ENCODE measurements around the gene C10orf95.
"Not testable (repeated sequence)": the region's sequence is repeated elsewhere in the genome, so short reads cannot be mapped to it uniquely, and the experiment has no call there.

Gene C10orf95

GRCh38 chr10:102451105-102451969 lies at the start of gene C10orf95:
Gene C10orf95, minus strand, starts transcription at chr10:102451543. Its CDS starts 450 bp downstream, at chr10:102451093.
- in situ Hi-C loops (cut with MboI; ENCODE audit: low sequenced_read_pairs): no loop called here

- in situ Hi-C loops (cut with MboI; ENCODE audit: low sequenced_read_pairs): not testable (repeated sequence)
These were observed 49.3 kb upstream of the C10orf95 start for GRCh38 chr10:102500686-102501085.

- in situ Hi-C loops (cut with MboI; ENCODE audit: low sequenced_read_pairs): no loop called here
These were observed 48.0 kb upstream of the C10orf95 start for GRCh38 chr10:102499356-102499755.

- in situ Hi-C loops (cut with MboI; ENCODE audit: low sequenced_read_pairs): no loop called here
These were observed 46.2 kb upstream of the C10orf95 start for GRCh38 chr10:102497545-102497944.

- in situ Hi-C loops (cut with MboI; ENCODE audit: low sequenced_read_pairs): no loop called here
These were observed 42.4 kb upstream of the C10orf95 start for GRCh38 chr10:102493771-102494170.

- in situ Hi-C loops (cut with MboI; ENCODE audit: low sequenced_read_pairs): no loop called here
These were observed 41.6 kb upstream of the C10orf95 start for GRCh38 chr10:102492983-102493382.

GRCh38 chr10:102492344-102492939 lies 41.1 kb upstream of the C10orf95 start:
- in situ Hi-C loops (cut with MboI; ENCODE audit: low sequenced_read_pairs): no loop called here

- in situ Hi-C loops (cut with MboI; ENCODE audit: low sequenced_read_pairs): no loop called here
These were observed 39.8 kb upstream of the C10orf95 start for GRCh38 chr10:102491136-102491535.

GRCh38 chr10:102485093-102485784 lies 33.9 kb upstream of the C10orf95 start:
- in situ Hi-C loops (cut with MboI; ENCODE audit: low sequenced_read_pairs): no loop called here

GRCh38 chr10:102484021-102484420 lies 32.7 kb upstream of the C10orf95 start:
- in situ Hi-C loops (cut with MboI; ENCODE audit: low sequenced_read_pairs): no loop called here

- in situ Hi-C loops (cut with MboI; ENCODE audit: low sequenced_read_pairs): no loop called here
These were observed 29.1 kb upstream of the C10orf95 start for GRCh38 chr10:102480396-102480795.

- in situ Hi-C loops (cut with MboI; ENCODE audit: low sequenced_read_pairs): loop anchor here (5.0 kb wide), 1 partner anchor 87 kb away; no protein-coding TSS in a partner anchor
These were observed 28.3 kb upstream of the C10orf95 start for GRCh38 chr10:102479651-102480050.

GRCh38 chr10:102476466-102477141 lies 25.3 kb upstream of the C10orf95 start:
- in situ Hi-C loops (cut with MboI; ENCODE audit: low sequenced_read_pairs): loop anchor here (5.0 kb wide), 1 partner anchor 84 kb away; no protein-coding TSS in a partner anchor

- in situ Hi-C loops (cut with MboI; ENCODE audit: low sequenced_read_pairs): loop anchor here (5.0 kb wide), 1 partner anchor 83 kb away; no protein-coding TSS in a partner anchor
These were observed 24.2 kb upstream of the C10orf95 start for GRCh38 chr10:102475451-102476040.

- in situ Hi-C loops (cut with MboI; ENCODE audit: low sequenced_read_pairs): no loop called here
These were observed 22.3 kb upstream of the C10orf95 start for GRCh38 chr10:102473445-102474331.

- in situ Hi-C loops (cut with MboI; ENCODE audit: low sequenced_read_pairs): no loop called here
These were observed 19.5 kb upstream of the C10orf95 start for GRCh38 chr10:102470579-102471546.

- in situ Hi-C loops (cut with MboI; ENCODE audit: low sequenced_read_pairs): no loop called here
These were observed 17.3 kb upstream of the C10orf95 start for GRCh38 chr10:102468683-102469082.

GRCh38 chr10:102467971-102468438 lies 16.7 kb upstream of the C10orf95 start:
- in situ Hi-C loops (cut with MboI; ENCODE audit: low sequenced_read_pairs): no loop called here
